GM19324 (cell line): ENCODE data around the gene DNAH9.

Source experiments
- ATAC-seq: cut with Tn5 transposase; IDR thresholded peaks from one replicate; pipeline ENCODE4 v1.9.1; 2021; ENCODE audit warnings: mild to moderate bottlenecking, moderate library complexity; ENCODE audit not compliant: unreplicated experiment, low FRiP score

The DNAH9 gene

GRCh38 chr17:11738151-11738550 is 139.9 kb downstream of the DNAH9 start:
- ATAC-seq: no peak

- ATAC-seq: no peak
Measured at GRCh38 chr17:11739351-11739750, 141.1 kb downstream of the DNAH9 start.

- no peak for ATAC-seq
Measured at GRCh38 chr17:11739848-11740247, 141.6 kb downstream of the DNAH9 start.

GRCh38 chr17:11742886-11743285 is 144.6 kb downstream of the DNAH9 start:
- ATAC-seq: no peak

- ATAC-seq: no peak
Measured at GRCh38 chr17:11744696-11745095, 146.4 kb downstream of the DNAH9 start.

- ATAC-seq: no peak
Measured at GRCh38 chr17:11747441-11747840, 149.2 kb downstream of the DNAH9 start.

- no peak for ATAC-seq
Measured at GRCh38 chr17:11757815-11758214, 159.5 kb downstream of the DNAH9 start.

GRCh38 chr17:11768106-11768505 is 169.8 kb downstream of the DNAH9 start:
- no peak for ATAC-seq

- no peak for ATAC-seq
Measured at GRCh38 chr17:11768981-11769380, 170.7 kb downstream of the DNAH9 start.

- ATAC-seq: no peak
Measured at GRCh38 chr17:11772031-11772430, 173.8 kb downstream of the DNAH9 start.

GRCh38 chr17:11779892-11780291 is 181.6 kb downstream of the DNAH9 start:
- ATAC-seq: no peak

- no peak for ATAC-seq
Measured at GRCh38 chr17:11780621-11781020, 182.4 kb downstream of the DNAH9 start.

- no peak for ATAC-seq
Measured at GRCh38 chr17:11786711-11787438, 188.6 kb downstream of the DNAH9 start.

- ATAC-seq: no peak
Measured at GRCh38 chr17:11795906-11796305, 197.6 kb downstream of the DNAH9 start.

- no peak for ATAC-seq
Measured at GRCh38 chr17:11797803-11798202, 199.5 kb downstream of the DNAH9 start.

GRCh38 chr17:11803231-11803969 is 205.1 kb downstream of the DNAH9 start:
- no peak for ATAC-seq

GRCh38 chr17:11805138-11805537 is 206.9 kb downstream of the DNAH9 start:
- no peak for ATAC-seq

- no peak for ATAC-seq
Measured at GRCh38 chr17:11805952-11806351, 207.7 kb downstream of the DNAH9 start.

GRCh38 chr17:11807606-11808005 is 209.3 kb downstream of the DNAH9 start:
- ATAC-seq: no peak

- no peak for ATAC-seq
Measured at GRCh38 chr17:11813278-11813677, 215.0 kb downstream of the DNAH9 start.

- no peak for ATAC-seq
Measured at GRCh38 chr17:11813871-11814270, 215.6 kb downstream of the DNAH9 start.

- ATAC-seq: no peak
Measured at GRCh38 chr17:11814655-11815262, 216.5 kb downstream of the DNAH9 start.
